ENCODE results near the gene BOK.

Gene BOK

GRCh38 chr2:241592126-241592845 is 33.7 kb downstream of the BOK start:
- TF ChIP-seq CTCF (IDR thresholded peaks at IDR 0.05; ENCODE audit: insufficient read depth, missing control alignments): no peak
- FAIRE-seq (no peak), DNase-seq (ENCODE audit: insufficient read length, low spot score) (no peak)

- TF ChIP-seq CTCF (IDR thresholded peaks at IDR 0.05; ENCODE audit: insufficient read depth, missing control alignments): no peak
- FAIRE-seq: no peak
- no peak for DNase-seq (ENCODE audit: insufficient read length, low spot score)
Measured at GRCh38 chr2:241593271-241593670, 34.7 kb downstream of the BOK start.

- TF ChIP-seq CTCF (IDR thresholded peaks at IDR 0.05; ENCODE audit: insufficient read depth, missing control alignments): peak; percentile 5
- FAIRE-seq: no peak
- no peak for DNase-seq (ENCODE audit: insufficient read length, low spot score)
Measured at GRCh38 chr2:241595600-241596140, 37.1 kb downstream of the BOK start.

GRCh38 chr2:241597561-241597960 is 39.0 kb downstream of the BOK start:
- no peak for TF ChIP-seq CTCF (IDR thresholded peaks at IDR 0.05; ENCODE audit: insufficient read depth, missing control alignments)
- DNase-seq (ENCODE audit: insufficient read length, low spot score): no peak
- FAIRE-seq: no peak

- no peak for FAIRE-seq
- TF ChIP-seq CTCF (IDR thresholded peaks at IDR 0.05; ENCODE audit: insufficient read depth, missing control alignments): no peak
- no peak for DNase-seq (ENCODE audit: insufficient read length, low spot score)
Measured at GRCh38 chr2:241598061-241598460, 39.5 kb downstream of the BOK start.

- no peak for DNase-seq (ENCODE audit: insufficient read length, low spot score)
- no peak for TF ChIP-seq CTCF (IDR thresholded peaks at IDR 0.05; ENCODE audit: insufficient read depth, missing control alignments)
- no peak for FAIRE-seq
Measured at GRCh38 chr2:241598487-241598886, 39.9 kb downstream of the BOK start.

GRCh38 chr2:241599615-241600014 is 41.1 kb downstream of the BOK start:
- TF ChIP-seq CTCF (IDR thresholded peaks at IDR 0.05; ENCODE audit: insufficient read depth, missing control alignments): no peak
- no peak for FAIRE-seq

More at GRCh38 chr2:241599615-241600014, 41.1 kb downstream of the BOK start:
- DNase-seq (ENCODE audit: insufficient read length, low spot score): no peak
